BE2C (cell line): ENCODE data around the gene VAPB.

Experiments
- DNase-seq: peaks from one replicate; pipeline ENCODE4 v3.0.0-alpha.2; 2020
- H3K27me3 ChIP-seq: fragments of 250-450 bp; sonication (Bioruptor Pico); 2 replicates; pipeline ENCODE4 v1.5.1; 2020; ENCODE audit warnings: mild to moderate bottlenecking
- H3K36me3 ChIP-seq: fragments of 250-450 bp; sonication (Bioruptor Pico); 2 replicates; pipeline ENCODE4 v1.5.1; 2020; ENCODE audit warnings: mild to moderate bottlenecking
- H3K4me1 ChIP-seq: fragments of 250-450 bp; sonication (Bioruptor Pico); 2 replicates; pipeline ENCODE4 v1.5.1; 2020
- H3K4me3 ChIP-seq: 2 replicates; pipeline ENCODE4 v1.5.1; 2011; ENCODE audit warnings: low read depth, low read length
- H3K9me3 ChIP-seq: fragments of 250-450 bp; sonication (Bioruptor Pico); 2 replicates; pipeline ENCODE4 v1.5.1; 2020
- CTCF ChIP-seq: IDR thresholded peaks from 2 replicates; pipeline ENCODE4 v1.5.1; 2012; ENCODE audit warnings: mild to moderate bottlenecking, low read depth, low read length

Gene VAPB

GRCh38 chr20:58433029-58433647, 44.1 kb downstream of the VAPB start:
- TF ChIP-seq CTCF = no peak
- Histone ChIP-seq H3K9me3 (no peaks in the 10 kb centered on the region), H3K4me1 (no peaks in the 10 kb centered on the region), H3K27me3 (no peaks in the 10 kb centered on the region), H3K36me3 (peaks cover 23% of the 10 kb centered on the region), H3K4me3 (no peak overlapping the region)
- DNase-seq = no peak

- H3K9me3 ChIP-seq = no peaks in the 10 kb centered on the region
Measured at GRCh38 chr20:58433759-58434158, 44.7 kb downstream of the VAPB start.

GRCh38 chr20:58434326-58434725, 45.3 kb downstream of the VAPB start:
- Histone ChIP-seq H3K9me3 (no peaks in the 10 kb centered on the region), H3K4me3 (no peak overlapping the region), H3K27me3 (no peaks in the 10 kb centered on the region), H3K36me3 (peaks cover 31% of the 10 kb centered on the region), H3K4me1 (no peaks in the 10 kb centered on the region)
- DNase-seq = no peak
- no peak for TF ChIP-seq CTCF

More at GRCh38 chr20:58433759-58434158, 44.7 kb downstream of the VAPB start:
- Histone ChIP-seq H3K27me3 (no peaks in the 10 kb centered on the region), H3K36me3 (peaks cover 27% of the 10 kb centered on the region), H3K4me3 (no peak overlapping the region), H3K4me1 (no peaks in the 10 kb centered on the region)
- TF ChIP-seq CTCF = no peak
- no peak for DNase-seq

- no peak for TF ChIP-seq CTCF
- Histone ChIP-seq H3K27me3 (no peaks in the 10 kb centered on the region), H3K36me3 (peaks cover 31% of the 10 kb centered on the region), H3K4me1 (no peaks in the 10 kb centered on the region), H3K4me3 (no peak overlapping the region), H3K9me3 (no peaks in the 10 kb centered on the region)
- DNase-seq = no peak
Measured at GRCh38 chr20:58435237-58435636, 46.2 kb downstream of the VAPB start.

GRCh38 chr20:58436868-58437645, 48.0 kb downstream of the VAPB start:
- Histone ChIP-seq H3K27me3 (no peaks in the 10 kb centered on the region), H3K9me3 (no peaks in the 10 kb centered on the region), H3K36me3 (peaks cover 43% of the 10 kb centered on the region), H3K4me1 (no peaks in the 10 kb centered on the region), H3K4me3 (no peak overlapping the region)
- DNase-seq = no peak
- no peak for TF ChIP-seq CTCF
